Hematopoietic multipotent progenitor cell treated with erythropoietin and hydrocortisone succinate and interleukin-3 and kit ligand, for 6 days (in vitro differentiated cells): ENCODE data around the gene PTX4.

Experiments
- DNase-seq: peaks from one replicate; pipeline ENCODE4 v3.0.0-alpha.2; 2015

Gene PTX4

GRCh38 chr16:1523581-1524245, 35.0 kb upstream of the PTX4 start:
- DNase-seq: no peak

GRCh38 chr16:1520461-1520860, 31.7 kb upstream of the PTX4 start:
- no peak for DNase-seq

- no peak for DNase-seq
These were observed 31.1 kb upstream of the PTX4 start for GRCh38 chr16:1519831-1520230.

GRCh38 chr16:1518626-1519135, 29.9 kb upstream of the PTX4 start:
- DNase-seq: no peak

- DNase-seq: no peak
These were observed 25.8 kb upstream of the PTX4 start for GRCh38 chr16:1514507-1514906.

- no peak for DNase-seq
These were observed 24.0 kb upstream of the PTX4 start for GRCh38 chr16:1512774-1513173.

- DNase-seq: no peak
These were observed 23.2 kb upstream of the PTX4 start for GRCh38 chr16:1511662-1512569.

- DNase-seq: no peak
These were observed 22.2 kb upstream of the PTX4 start for GRCh38 chr16:1510941-1511351.

- no peak for DNase-seq
These were observed 21.5 kb upstream of the PTX4 start for GRCh38 chr16:1510272-1510671.

- no peak for DNase-seq
These were observed 20.8 kb upstream of the PTX4 start for GRCh38 chr16:1509307-1510221.

- no peak for DNase-seq
These were observed 19.9 kb upstream of the PTX4 start for GRCh38 chr16:1508494-1509187.

GRCh38 chr16:1506494-1507213, 17.9 kb upstream of the PTX4 start:
- DNase-seq: no peak

- DNase-seq: no peak
These were observed 17.2 kb upstream of the PTX4 start for GRCh38 chr16:1505912-1506311.

- DNase-seq: no peak
These were observed 16.5 kb upstream of the PTX4 start for GRCh38 chr16:1505073-1505844.

- DNase-seq: no peak
These were observed 14.6 kb upstream of the PTX4 start for GRCh38 chr16:1503110-1503955.

GRCh38 chr16:1502092-1503004, 13.6 kb upstream of the PTX4 start:
- no peak for DNase-seq

GRCh38 chr16:1501630-1502029, 12.9 kb upstream of the PTX4 start:
- no peak for DNase-seq

GRCh38 chr16:1500465-1501150, 11.9 kb upstream of the PTX4 start:
- no peak for DNase-seq
